GM19372 (cell line): ENCODE data around the gene TMEM39A.

Experiments used
- ATAC-seq: cut with Tn5 transposase; IDR thresholded peaks from one replicate; pipeline ENCODE4 v1.9.1; 2021; ENCODE audit warnings: mild to moderate bottlenecking, low read depth, moderate library complexity; ENCODE audit not compliant: unreplicated experiment

Gene TMEM39A

DNA sequence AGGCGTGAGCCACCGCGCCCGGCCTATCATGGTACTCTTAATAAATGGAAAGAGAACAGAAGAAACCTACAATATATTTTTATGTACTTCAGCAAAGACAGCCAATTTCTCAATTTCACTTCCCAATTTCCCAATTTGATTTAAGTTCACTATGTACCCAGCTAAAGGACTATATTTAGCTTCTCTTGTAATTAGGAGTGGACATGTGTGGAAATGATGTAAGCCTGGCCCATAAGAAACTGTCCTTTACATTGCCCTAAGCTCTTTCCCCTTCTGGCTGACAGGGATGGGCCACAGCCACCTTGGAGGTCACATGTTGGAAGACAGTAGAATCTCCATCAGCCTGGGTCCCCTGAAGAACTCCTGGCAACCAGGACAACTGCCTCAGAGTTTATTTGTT is 6.2 kb downstream of the TMEM39A start:
- ATAC-seq, result no peak

DNA sequence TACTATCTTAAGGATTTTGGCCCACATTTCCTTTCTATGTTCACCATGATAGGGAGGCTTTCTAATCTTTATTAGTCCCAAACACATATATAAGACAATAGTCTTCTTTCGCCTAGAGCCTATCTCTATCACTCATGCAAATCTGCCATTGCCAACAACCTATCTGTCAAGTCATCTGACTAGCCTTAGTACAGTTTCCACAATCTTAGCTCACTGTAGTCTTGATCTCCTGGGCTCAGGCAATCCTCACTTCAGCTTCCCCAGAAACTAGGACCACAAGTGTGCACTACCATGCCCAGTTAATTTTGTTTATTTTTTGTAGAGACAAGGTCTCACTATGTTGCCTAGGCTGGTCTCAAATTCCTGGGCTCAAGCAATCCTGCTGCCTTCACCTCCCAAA is 6.9 kb downstream of the TMEM39A start:
- ATAC-seq, result no peak

DNA sequence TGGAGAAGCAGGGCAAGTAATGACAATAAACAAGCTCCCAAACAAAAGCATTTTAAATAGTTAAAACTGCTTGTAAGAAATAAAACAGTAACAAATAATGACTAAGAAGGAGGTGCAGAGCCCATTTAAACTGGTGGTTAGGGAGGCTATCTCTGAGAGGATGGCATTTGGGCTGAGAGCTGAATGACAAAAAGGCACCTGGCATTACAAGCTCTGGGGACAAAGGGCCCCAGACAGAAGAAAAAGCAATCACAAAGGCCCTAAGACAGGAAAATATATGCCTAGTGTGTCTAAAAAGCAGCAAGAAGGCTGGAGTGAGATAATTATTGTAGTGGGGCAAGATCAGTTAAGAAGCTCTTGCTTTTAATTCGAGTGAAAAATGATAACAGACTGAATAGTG is 9.6 kb downstream of the TMEM39A start:
- ATAC-seq, result no peak

DNA sequence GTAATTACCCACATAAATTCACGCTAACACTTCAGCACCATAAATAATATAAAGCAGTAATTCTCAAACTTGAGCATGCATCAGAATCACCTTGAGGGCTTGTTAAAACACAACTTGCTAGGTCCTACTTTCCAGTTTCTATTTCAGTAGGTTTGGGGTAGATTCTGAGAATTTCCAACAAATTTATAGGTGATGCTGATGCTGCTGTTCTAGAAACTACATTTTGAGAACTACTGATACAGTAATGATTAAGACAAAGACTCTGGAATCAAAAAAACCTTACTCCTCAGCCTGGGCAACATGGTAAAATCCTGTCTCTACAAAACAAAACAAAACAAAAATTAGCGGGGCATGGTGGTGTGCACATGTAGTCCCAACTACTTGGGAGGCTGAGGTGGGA is 18.8 kb downstream of the TMEM39A start:
- no peak for ATAC-seq

DNA sequence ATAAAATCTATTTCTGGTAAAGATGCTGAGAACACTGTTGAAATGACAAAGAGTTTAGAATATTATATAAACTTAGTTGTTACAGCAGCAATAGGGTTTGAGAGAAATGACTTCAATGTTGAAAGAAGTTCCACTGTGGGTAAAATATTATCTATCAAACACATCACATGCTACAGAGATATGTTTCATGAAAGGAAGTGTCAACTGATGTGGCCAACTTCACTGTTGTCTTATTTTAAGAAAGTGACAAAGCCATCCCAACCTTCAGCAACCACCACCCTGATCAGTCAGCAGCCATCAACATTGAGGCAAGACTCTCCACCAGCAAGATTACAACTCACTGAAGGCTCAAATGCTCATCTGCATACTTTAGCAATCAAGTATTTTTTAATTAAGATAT is 20.2 kb downstream of the TMEM39A start:
- no peak for ATAC-seq

DNA sequence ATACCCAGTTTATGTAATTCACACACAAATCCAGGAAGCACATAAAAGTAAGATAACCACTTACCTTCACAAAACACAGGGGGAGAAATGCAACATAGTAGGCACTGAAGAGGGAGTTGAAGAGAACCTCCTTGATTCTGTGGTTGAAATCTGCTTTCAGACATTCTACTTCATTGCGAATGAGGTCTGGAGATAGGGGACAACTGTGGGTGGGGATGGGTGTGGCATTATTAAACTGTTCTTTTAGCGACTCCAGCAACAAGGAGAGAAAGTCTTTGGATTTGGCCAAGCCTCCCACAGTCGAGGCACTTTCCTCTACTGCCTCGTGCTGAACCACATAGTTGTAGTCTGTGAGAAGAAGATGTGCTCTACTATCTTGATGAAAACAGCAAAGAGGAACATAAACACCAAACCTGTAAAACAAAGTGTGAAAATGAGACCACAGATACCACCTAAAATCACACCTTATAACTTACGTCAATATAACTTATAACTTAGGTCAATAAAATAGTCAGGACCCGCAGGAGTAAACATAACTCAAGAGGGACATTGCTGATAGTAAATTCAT is 25.6 kb downstream of the TMEM39A start:
- ATAC-seq, result no peak

DNA sequence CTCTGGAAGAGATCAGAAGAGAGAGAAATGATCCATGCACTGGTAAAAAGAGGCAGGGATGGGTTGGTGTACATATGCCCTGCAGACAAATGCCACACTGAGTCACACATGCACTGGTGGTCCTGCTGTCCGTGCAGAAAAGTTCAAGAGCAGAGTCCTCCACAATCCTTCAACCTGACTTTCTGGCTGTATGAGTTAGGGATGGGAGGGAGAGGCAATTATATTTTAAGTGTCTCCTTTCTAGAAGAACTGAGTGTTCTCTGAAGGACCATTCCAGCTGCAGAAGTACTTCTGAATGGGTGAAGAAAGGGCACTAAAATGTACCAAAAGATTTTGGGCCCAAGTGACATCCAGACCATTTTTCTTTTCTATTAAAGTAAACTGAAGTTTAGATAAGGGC is 26.4 kb downstream of the TMEM39A start:
- no peak for ATAC-seq

DNA sequence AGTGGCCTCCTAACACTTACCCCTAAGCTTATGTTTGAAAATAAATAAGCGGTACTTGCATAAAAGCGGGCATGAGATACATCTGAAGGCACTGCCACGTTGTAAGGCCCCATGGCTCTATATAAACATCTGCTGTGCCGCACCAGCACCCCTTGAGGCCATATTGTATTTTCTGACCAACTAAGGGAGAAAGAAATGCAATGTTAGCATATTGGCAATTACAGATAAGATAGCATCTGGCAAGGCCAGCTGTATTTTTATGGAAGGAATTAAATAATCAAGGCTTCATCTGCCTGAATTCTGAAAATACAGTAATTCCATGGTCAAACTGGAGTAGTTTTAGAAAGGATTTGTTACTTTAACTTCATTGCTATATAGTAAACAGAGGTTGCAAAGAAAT is 28.7 kb downstream of the TMEM39A start:
- ATAC-seq, result no peak

DNA sequence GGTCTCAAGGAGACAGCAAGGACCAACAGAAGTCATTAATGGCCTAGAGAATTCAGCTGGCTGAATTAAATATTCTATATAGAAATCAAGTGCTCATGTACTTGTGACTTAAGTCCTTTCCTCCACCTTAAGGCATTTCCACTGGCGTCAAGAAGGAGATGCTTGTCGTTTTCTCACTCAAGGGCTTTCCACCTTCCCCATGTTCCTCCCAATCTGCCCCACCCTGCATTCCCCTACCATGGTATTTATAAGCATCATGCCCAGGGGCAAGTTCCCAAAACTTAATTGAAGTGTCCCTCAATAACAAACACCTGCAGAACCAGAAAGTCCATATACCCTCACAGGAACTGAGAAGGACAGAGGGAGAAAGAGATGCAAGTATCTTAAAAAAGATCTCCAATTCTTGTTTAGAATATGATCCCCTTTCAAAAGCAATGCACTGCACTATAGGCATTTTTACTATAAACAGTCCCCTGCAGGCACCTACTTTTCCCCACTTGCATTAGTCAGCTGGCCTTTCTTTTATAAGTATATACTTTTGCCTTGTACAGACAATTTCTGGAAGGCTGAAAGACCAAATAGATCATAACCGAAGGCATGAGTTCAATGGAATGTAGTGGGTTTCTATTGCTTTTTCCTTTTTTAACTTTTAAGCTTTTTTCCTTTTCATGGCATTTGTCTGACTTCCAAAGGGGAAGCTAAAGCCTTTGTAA is 29.6 kb downstream of the TMEM39A start:
- ATAC-seq, result no peak

DNA sequence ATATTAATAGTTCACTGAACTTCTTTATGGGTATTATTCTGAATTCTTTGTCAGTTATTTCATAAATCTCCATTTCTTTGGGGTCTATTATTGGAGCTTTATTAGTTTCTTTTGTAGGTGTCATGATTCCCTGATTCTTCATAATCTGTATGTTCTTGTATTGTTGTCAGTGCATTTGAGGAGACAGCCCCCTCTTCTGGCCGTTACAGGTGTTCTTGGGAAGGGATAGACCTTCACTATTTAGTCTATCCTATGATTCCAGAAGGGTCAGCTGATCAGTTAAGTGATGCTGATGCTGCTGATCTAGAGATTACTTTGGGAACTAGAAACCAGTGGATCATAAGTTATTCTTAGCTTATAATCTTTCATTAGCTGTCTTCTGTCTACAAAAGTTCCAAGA is 34.9 kb downstream of the TMEM39A start:
- ATAC-seq, result no peak

DNA sequence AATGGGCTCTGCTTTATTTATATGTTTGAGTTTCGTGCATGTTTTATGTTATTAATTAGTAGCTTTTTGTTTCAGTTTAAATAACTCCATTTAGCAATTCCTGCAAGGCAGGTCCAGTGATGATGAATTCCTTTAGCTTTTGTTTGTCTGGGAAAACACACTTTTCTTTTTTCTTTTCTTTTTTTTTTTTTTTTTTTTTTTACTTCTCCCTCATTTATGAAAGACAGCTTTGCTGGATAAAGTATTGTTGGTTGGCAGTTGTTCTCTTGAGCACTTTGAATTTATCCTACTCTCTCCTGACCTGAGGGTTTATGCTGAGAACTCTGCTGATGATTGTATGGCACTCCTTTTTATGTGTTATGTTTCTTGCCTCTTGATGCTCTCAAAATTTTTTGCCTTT is 35.7 kb downstream of the TMEM39A start:
- no peak for ATAC-seq

DNA sequence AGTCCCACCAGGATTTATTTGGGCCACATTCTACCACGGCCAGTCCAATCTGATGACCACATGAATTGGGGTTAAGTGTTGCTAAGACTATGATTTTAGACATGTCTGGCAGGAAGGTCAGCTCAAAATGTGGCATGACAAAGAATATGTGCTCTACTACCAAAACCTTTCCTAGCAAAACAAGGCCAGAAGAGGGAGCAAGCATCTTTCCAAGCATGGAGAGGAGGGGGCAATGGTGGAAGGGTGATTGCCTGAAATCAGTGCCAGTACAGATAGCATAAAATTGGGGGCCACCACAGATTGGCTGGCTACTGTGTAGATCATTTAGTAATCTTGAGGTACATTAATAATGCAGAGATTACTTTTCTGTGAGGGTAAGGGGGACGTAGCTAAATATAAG is 43.2 kb downstream of the TMEM39A start:
- no peak for ATAC-seq

DNA sequence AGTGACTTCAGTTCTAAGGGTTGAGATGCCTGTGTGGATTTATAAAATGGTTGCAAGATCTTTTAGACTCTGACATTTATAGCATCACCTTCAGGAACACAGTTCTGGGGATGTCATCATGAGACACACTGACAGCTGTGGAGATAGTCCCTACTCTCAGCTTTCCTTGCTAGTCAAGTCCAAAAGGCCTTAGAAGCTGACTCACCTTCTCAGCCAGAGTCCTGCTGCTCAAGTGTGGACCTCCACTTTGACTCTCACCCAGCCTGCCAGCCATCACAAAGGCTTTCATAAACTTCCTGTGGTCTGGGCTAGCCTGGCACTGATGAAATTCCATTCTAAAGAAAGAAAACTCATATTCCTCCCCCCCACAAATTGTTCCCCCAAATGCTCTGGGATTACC is 44.8 kb downstream of the TMEM39A start:
- no peak for ATAC-seq

DNA sequence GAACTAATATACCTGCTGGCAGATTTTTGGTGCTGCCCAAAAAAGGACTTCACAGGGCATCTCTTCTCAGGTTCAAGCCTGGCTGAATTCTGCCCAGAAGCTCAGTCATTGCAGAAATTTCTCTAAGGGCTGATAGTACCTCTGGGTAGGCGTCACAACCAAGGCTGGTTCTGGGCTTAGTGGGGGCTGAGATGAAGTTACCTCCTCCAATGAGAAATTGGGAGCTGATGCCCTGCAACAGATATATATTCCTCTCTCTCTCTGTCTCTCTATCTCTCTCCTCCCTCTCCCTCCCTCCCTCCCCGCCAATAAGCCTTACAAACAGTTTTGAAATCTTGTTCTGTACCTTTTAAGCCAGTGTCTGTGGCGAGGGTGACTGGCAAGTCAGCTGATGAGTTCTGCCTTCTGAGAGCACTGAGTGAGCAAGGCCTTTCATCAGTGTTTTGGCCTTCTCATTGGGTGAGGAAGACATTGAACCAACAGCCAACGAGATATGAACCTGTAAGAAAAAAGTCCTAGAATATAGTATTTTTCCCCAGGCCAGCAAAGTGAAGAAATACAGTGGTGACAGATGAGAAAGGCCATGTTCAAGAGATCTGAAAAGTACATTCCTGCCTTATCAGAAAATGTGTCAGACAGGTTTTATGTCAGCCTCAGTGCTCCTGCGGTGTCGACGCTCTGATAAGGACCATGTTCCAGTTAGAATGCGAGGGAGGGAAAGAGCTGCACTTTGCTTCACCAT is 45.5 kb downstream of the TMEM39A start:
- ATAC-seq, result no peak

DNA sequence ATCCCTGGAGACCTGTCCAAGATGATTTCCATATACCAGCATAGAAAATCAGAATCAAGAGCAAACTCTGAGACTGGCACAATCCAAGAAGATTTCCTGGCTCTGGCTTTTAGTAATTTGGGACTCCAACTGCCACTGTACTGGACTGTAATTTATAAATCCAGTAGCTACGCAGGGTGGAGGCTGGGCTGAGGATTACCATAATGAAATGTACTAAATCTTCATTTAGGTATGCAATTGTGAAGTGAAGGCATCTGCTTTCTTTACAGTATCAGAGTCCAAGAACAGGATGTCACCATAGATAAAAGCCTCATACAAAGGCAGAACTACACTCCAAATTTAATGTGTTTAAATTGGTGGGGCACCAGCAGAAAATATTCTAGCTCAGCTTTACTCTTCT is 46.5 kb downstream of the TMEM39A start:
- no peak for ATAC-seq

DNA sequence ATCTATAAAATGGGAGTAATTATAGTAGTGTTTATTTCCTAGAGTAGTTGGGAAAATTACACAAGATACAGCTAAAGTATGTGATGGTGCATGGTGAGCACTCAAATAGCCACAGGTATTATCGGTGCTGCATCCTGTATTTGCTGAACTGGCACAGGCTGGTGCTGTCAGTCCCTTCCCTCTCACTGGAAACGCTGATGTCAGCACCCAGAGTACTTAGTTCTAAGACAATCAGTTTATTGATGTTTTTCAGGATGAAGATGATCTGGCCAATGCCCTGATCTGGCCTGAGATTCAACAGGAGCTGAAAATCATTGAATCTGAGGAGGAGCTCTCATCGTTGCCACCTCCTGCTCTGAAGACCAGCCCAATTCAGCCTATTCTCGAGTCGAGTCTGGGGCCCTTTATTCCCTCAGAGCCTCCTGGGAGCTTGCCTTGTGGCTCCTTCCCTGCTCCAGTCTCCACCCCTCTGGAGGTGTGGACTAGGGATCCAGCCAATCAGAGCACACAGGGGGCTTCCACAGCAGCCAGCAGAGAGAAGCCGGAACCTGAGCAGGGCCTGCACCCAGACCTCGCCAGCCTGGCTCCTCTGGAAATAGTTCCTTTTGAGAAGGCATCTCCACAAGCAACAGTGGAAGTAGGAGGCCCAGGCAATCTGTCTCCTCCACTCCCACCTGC is 49.7 kb downstream of the TMEM39A start:
- no peak for ATAC-seq

DNA sequence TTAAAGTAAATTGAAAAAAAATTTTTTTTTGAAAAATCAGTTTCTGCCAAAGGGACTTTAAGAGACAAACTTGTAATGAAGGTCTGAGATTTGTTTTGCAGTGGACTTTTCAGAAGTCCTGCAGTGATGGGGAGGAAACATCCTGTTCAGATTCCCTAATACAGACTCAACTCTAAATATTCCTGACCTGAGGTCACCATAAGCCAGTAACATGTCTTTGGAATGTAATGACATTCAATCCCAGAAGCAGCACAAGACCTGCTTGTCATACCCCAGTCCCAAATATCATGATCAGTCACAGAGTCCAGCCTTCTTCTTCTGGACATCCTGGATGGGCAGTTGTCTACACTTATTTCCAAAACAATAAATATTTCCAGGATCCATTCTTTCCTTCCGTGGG is 53.6 kb downstream of the TMEM39A start:
- ATAC-seq, result no peak

DNA sequence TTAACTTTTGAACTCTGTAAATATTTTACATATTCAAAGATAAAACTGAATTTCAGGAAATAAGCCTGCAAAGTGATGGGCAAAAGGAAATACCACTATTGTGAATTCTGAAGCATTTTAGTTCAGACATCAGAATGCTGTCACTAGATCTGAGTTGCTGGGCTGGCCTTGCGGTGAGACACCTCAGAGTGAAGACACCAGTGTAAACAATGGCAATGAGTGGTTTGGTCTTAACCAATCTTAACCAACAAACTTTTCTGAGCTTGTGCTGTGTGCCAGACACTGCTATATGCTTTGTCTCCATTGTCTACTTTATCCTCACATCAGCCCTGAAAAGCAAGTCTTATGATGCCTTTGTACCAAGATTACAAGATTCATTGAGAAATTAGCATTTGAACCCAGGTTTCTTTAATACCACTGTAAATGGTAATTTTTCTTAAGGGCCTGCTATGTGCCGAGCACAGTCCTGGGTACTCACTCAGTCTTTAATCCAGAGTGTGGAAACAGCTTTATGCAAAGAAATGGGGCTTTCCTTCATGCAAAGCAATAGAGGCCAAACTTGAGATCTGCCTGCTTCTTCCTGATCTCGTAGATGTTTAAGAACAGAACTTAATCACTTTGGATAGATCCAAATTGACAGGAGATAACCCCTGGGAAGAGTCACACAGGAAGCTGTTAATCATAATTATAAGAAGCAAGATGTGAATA is 55.0 kb downstream of the TMEM39A start:
- no peak for ATAC-seq

DNA sequence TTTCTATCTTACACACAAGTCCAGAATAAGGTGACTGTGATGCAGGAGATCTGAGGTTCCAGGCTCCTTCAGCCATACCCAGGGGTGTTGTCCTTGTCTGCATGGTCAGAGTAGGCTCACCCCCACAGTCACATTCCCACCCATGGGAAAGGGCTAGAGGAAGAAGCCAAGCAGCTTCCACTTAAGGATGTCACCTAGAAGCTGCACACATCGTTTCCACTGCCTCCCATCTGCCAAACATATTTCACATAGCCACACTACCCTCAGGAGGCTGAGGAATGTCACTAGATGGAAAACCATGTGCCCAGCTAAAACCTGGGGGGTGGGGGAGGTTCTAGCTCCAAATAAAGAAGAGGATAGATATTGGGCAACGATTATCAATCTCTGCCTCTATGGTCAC is 58.1 kb downstream of the TMEM39A start:
- no peak for ATAC-seq

DNA sequence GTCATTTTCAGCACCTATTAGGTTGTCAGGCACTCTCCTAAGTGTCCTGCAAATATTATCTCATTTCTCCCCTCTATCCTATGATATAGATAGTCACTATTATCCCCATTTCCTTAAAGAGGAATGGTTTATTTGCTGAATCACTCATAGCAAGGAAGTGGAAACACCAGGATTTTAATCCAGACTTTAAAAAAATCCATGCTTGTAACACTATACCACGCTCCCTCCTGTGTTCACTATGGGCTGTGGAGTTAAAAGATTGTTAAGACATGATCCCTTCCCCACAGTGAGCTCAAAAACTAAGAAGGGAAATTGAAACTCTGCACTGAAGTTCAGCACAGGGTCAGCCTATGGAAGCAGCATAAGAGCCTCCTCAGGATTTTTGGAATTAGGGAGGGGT is 60.2 kb downstream of the TMEM39A start:
- no peak for ATAC-seq

DNA sequence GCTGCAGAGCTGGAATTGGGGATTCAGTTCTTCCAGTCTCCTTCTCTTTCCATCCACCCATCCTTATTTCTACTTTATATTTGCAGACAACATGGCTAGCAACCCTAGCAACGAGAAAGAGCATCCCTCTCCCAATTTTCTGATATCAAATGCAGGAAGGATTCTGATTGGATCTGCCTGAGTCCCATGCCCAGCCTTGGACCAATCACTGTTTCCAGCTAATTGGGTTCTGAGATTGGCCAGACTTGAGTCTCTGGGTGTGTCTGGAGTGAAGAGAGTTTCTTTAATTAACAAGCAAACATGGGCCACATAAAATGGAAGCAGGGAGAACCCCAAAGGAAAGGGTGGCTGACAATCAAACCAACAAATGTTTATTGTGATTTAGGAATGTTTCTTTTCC is 60.6 kb downstream of the TMEM39A start:
- no peak for ATAC-seq
